ENCODE measurements around the gene RC3H1.

The RC3H1 gene

DNA sequence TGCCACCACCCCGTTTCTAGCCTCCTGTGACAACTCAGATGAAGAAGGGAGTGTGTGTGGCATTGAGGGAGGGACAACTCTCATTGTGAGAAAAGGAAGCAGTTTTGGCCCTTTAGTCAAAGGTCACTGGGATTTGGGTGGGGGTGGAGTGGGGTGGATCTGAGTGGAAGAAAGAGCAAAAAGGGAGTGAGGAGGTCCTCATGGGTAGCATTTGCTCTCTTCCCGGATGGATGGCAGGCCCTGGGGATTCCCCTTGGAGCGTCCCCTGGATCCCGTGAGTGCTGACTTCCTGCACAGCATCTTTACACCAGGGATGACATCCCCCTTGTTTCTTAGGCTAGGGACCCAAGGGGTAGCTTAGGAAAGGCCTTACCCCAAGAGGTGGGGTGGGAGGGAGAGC, 105.5 kb downstream of the RC3H1 start:
- in situ Hi-C loops (cut with HindIII; ENCODE audit: low sequenced_read_pairs), result no loop called here
- no peak for TF ChIP-seq CTCF (IDR thresholded peaks at IDR 0.05; ENCODE audit: low read depth, low read length, missing control alignments)
- no peak for DNase-seq (ENCODE audit: low read depth)
- H3K4me3 ChIP-seq (ENCODE audit: low read depth, low read length), result no peak overlapping the region

DNA sequence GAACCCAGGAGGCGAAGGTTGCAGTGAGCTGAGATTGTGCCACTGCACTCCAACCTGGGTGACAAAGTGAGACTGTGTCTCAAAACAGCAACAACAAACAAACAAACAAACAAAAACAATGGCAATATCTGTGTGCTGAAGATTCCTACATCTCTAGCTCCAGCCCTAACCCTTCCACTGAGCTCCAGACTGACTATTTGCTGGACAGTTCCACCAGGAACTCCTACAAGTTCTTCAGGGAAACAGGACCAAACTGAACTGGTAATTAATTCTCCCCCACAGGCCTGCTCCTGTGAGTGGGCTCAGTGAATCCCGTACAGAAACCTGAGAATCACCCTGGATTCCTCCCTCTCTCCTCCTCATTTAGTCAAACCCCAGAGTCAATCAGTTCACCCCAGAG, 106.6 kb downstream of the RC3H1 start:
- in situ Hi-C loops (cut with HindIII; ENCODE audit: low sequenced_read_pairs), result no loop called here
- no peak for DNase-seq (ENCODE audit: low read depth)
- no peak for TF ChIP-seq CTCF (IDR thresholded peaks at IDR 0.05; ENCODE audit: low read depth, low read length, missing control alignments)

GRCh38 chr1:173914366-173914871, 107.7 kb downstream of the RC3H1 start:
- in situ Hi-C loops (cut with HindIII; ENCODE audit: low sequenced_read_pairs), result no loop called here
- TF ChIP-seq CTCF (IDR thresholded peaks at IDR 0.05; ENCODE audit: low read depth, low read length, missing control alignments), result peak; percentile 55
- DNase-seq (ENCODE audit: low read depth), result no peak
- H3K4me3 ChIP-seq (ENCODE audit: low read depth, low read length), result no peak overlapping the region

More for the DNA sequence above, 106.6 kb downstream of the RC3H1 start:
- no peak overlapping the region for H3K4me3 ChIP-seq (ENCODE audit: low read depth, low read length)

GRCh38 chr1:173913111-173913510, 109.0 kb downstream of the RC3H1 start:
- DNase-seq (ENCODE audit: low read depth), result no peak
- in situ Hi-C loops (cut with HindIII; ENCODE audit: low sequenced_read_pairs), result no loop called here
- no peak for TF ChIP-seq CTCF (IDR thresholded peaks at IDR 0.05; ENCODE audit: low read depth, low read length, missing control alignments)
- H3K4me3 ChIP-seq (ENCODE audit: low read depth, low read length), result no peak overlapping the region

GRCh38 chr1:173903827-173904531, 118.2 kb downstream of the RC3H1 start:
- DNase-seq (ENCODE audit: low read depth), result no peak

GRCh38 chr1:173900992-173901391, 121.2 kb downstream of the RC3H1 start:
- no peak for TF ChIP-seq CTCF (IDR thresholded peaks at IDR 0.05; ENCODE audit: low read depth, low read length, missing control alignments)
- H3K4me3 ChIP-seq (ENCODE audit: low read depth, low read length), result no peak overlapping the region
- DNase-seq (ENCODE audit: low read depth), result no peak
- in situ Hi-C loops (cut with HindIII; ENCODE audit: low sequenced_read_pairs), result no loop called here

More at GRCh38 chr1:173903827-173904531, 118.2 kb downstream of the RC3H1 start:
- H3K4me3 ChIP-seq (ENCODE audit: low read depth, low read length), result no peak overlapping the region
- no peak for TF ChIP-seq CTCF (IDR thresholded peaks at IDR 0.05; ENCODE audit: low read depth, low read length, missing control alignments)
- in situ Hi-C loops (cut with HindIII; ENCODE audit: low sequenced_read_pairs), result no loop called here
